MCF 10A (cell line): ENCODE results near the gene TMEM30A. TPM values are rescaled to one million over a fixed set of nuclear protein-coding genes. Genes with fewer than 3 reads are reported as not detected.
A peak's percentile ranks its signal among the peaks of the same experiment; 100 is the strongest.

Experiments
- Bru-seq: library from RNA; stranded (reverse); fragments of 400-500 nt; gene quantifications from one replicate; lab custom pipeline; 2021; lab: Mats Ljungman, UMichigan
- BruChase-seq, 2 experiments: library from RNA; stranded (reverse); fragments of 400-500 nt; gene quantifications; one replicate each; lab custom pipeline; 2021; lab: Mats Ljungman, UMichigan
- BruUV-seq: library from RNA; stranded (reverse); fragments of 400-500 nt; replicated peaks from 2 replicates; lab custom pipeline; 2021; lab: Mats Ljungman, UMichigan
- CTCF ChIA-PET: fragments of 300-600 bp; sonication (Branson Sonifier 250); formaldehyde crosslinking; extraction: SDS; loops from one replicate; lab custom pipeline; 2021; ENCODE audit warnings: antibody characterized with exemption, inconsistent platforms; lab: Yijun Ruan, JAX
- POLR2A ChIA-PET: fragments of 300-600, 350-650 bp; sonication (Branson Sonifier 250); formaldehyde crosslinking; extraction: SDS; loops from one replicate; lab custom pipeline; 2020; ENCODE audit warnings: antibody characterized with exemption, inconsistent platforms; lab: Yijun Ruan, JAX
- DNase-seq: peaks from one replicate; pipeline ENCODE4 v3.0.0-alpha.2; 2018; ENCODE audit not compliant: unreplicated experiment
- H3K27ac Mint-ChIP-seq: one replicate; pipeline ENCODE4 v1.8.0; 2022; ENCODE audit warnings: mild to moderate bottlenecking, low read depth, mixed read lengths; ENCODE audit not compliant: unreplicated experiment
- H3K27me3 Mint-ChIP-seq: one replicate; pipeline ENCODE4 v1.8.0; 2022; ENCODE audit warnings: mixed read lengths; ENCODE audit not compliant: insufficient read depth, unreplicated experiment
- H3K36me3 Mint-ChIP-seq: one replicate; pipeline ENCODE4 v1.8.0; 2022; ENCODE audit warnings: mild to moderate bottlenecking, moderate library complexity, mixed read lengths; ENCODE audit not compliant: insufficient read depth, unreplicated experiment
- H3K4me1 Mint-ChIP-seq: one replicate; pipeline ENCODE4 v1.8.0; 2022; ENCODE audit warnings: mixed read lengths; ENCODE audit not compliant: insufficient read depth, unreplicated experiment
- H3K4me3 Mint-ChIP-seq: one replicate; pipeline ENCODE4 v1.8.0; 2022; ENCODE audit warnings: mild to moderate bottlenecking, moderate library complexity, mixed read lengths; ENCODE audit not compliant: unreplicated experiment
- H3K9me3 Mint-ChIP-seq: one replicate; pipeline ENCODE4 v1.8.0; 2022; ENCODE audit warnings: mixed read lengths; ENCODE audit not compliant: unreplicated experiment
- CTCF ChIP-seq: fragments of 200-600 bp; IDR thresholded peaks from one replicate; pipeline ENCODE4 v1.8.0; 2022; ENCODE audit warnings: antibody characterized with exemption, mild to moderate bottlenecking; ENCODE audit not compliant: unreplicated experiment
- intact Hi-C: fragments of 100-400 bp; cut with micrococcal nuclease; formaldehyde crosslinking; loops from 2 replicates; pipeline ENCODE4 v1.14.1; 2022
- long read RNA-seq: library from polyadenylated mRNA; stranded (forward); transcript quantifications from one replicate; pipeline ENCODE4 v2.0.0, GENCODE V29; 2022
- total RNA-seq: library from RNA; stranded (reverse); gene quantifications from 2 replicates; pipeline ENCODE4 v1.2.3, GENCODE V29; 2022

TMEM30A gene
- total RNA-seq (53.7 and 71.4 TPM in 2 replicates), Bru-seq, nascent RNA (percentile 89 among the genes with signal in this experiment), BruChase-seq, experiment 1, labeled RNA remaining after a 6-hour chase (percentile 96 among the genes with signal in this experiment), BruChase-seq, experiment 2, labeled RNA remaining after a 2-hour chase (percentile 93 among the genes with signal in this experiment)
- long read RNA-seq, full-length matches to known transcripts = 293 of 319 reads
- long read RNA-seq, partial matches to known transcripts = 5 of 319 reads
- long read RNA-seq, other reads (novel, unspliced or antisense) = 21 of 319 reads

GRCh38 chr6:75284632-75285282 lies at the start of gene TMEM30A:
Gene TMEM30A, minus strand, starts transcription at chr6:75284792. Its CDS starts 154 bp downstream, at chr6:75284638.
- TF ChIP-seq CTCF = no peak
- intact Hi-C loops = loop anchor here (2.0 kb wide), 1 partner anchor 18 kb away; no protein-coding TSS in a partner anchor
- Mint-ChIP-seq H3K27me3 (no peaks in the 10 kb centered on the region), H3K27ac (no peak within 1 kb of the TSS), H3K9me3 (no peaks in the 10 kb centered on the region), H3K4me3 (no peak within 1 kb of the TSS), H3K4me1 (peaks cover 21% of the 10 kb centered on the region), H3K36me3 (no peaks in the 10 kb centered on the region)
- CTCF ChIA-PET = interaction anchor here (1.1 to 3.6 kb wide), 4 partner anchors 9 to 18 kb away, joined by 5 to 25 read pairs (median 6); no protein-coding TSS in a partner anchor
- peak; percentile 99 for DNase-seq
- no TSS peak for BruUV-seq
- POLR2A ChIA-PET = interaction anchor here (0.7 to 11.1 kb wide), 26 partner anchors 9 to 1765 kb away, joined by 3 to 314 read pairs (median 5); partner anchors contain the start of genes COL12A1, COX7A2 and SENP6

DNA sequence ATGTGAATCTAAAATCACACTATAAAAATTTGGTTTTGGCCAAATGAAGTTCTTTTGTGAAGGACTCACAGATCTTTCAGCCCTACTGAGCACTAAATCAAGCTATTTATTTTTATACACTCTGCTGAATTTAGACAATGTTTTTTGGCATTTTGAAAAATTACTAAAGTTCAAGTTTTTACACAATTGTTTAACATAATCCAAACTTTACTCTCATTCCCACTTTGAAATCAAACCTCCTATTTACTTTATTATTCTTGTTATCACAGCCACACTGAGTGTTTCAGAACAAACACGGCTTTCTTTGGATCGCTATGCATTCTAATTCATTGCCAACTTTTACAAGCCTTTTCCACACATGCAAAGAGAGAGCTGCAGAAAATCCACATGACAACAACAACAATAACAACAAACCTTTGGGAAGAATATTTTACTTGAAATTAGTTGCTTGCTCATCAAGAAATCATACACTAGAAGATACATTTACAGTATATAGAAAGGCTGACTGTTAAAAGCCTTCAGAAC lies 49.1 kb upstream of the TMEM30A start:
- intact Hi-C loops = no loop called here
- CTCF ChIA-PET = interaction anchor here (0.6 to 0.7 kb wide), 2 partner anchors 14 kb away, joined by 3 read pairs; no protein-coding TSS in a partner anchor
- Mint-ChIP-seq H3K4me3 (no peak overlapping the region), H3K4me1 (peaks cover 6% of the 10 kb centered on the region), H3K27ac (no peak overlapping the region), H3K9me3 (no peaks in the 10 kb centered on the region), H3K36me3 (no peaks in the 10 kb centered on the region), H3K27me3 (no peaks in the 10 kb centered on the region)
- no peak for DNase-seq
- BruUV-seq = no TSS peak
- no peak for TF ChIP-seq CTCF
- POLR2A ChIA-PET = interaction anchor here (1.2 to 1.9 kb wide), 2 partner anchors 8 to 20 kb away, joined by 3 to 5 read pairs; no protein-coding TSS in a partner anchor

GRCh38 chr6:75331151-75331550 lies 46.6 kb upstream of the TMEM30A start:
- no peak for DNase-seq
- no TSS peak for BruUV-seq
- Mint-ChIP-seq H3K36me3 (no peaks in the 10 kb centered on the region), H3K4me3 (no peak overlapping the region), H3K27me3 (no peaks in the 10 kb centered on the region), H3K9me3 (no peaks in the 10 kb centered on the region), H3K4me1 (peaks cover 6% of the 10 kb centered on the region), H3K27ac (no peak overlapping the region)
- ChIA-PET CTCF (interaction anchor here (0.8 to 0.9 kb wide), 2 partner anchors 65 to 196 kb away, joined by 3 read pairs; no protein-coding TSS in a partner anchor), POLR2A (no interaction called here)
- intact Hi-C loops = no loop called here
- no peak for TF ChIP-seq CTCF

- H3K9me3 Mint-ChIP-seq = no peaks in the 10 kb centered on the region
- ChIA-PET CTCF (no interaction called here), POLR2A (interaction anchor here (0.8 kb wide), 1 partner anchor 131 kb away, joined by 3 read pairs; no protein-coding TSS in a partner anchor)
- H3K4me1 Mint-ChIP-seq = peaks cover 3% of the 10 kb centered on the region
- intact Hi-C loops = no loop called here
- H3K4me3 Mint-ChIP-seq = no peak overlapping the region
- no peak overlapping the region for H3K27ac Mint-ChIP-seq
- no peak for TF ChIP-seq CTCF
- no TSS peak for BruUV-seq
- no peaks in the 10 kb centered on the region for H3K36me3 Mint-ChIP-seq
- H3K27me3 Mint-ChIP-seq = no peaks in the 10 kb centered on the region
- no peak for DNase-seq
Measured at GRCh38 chr6:75329703-75330102, 45.1 kb upstream of the TMEM30A start.
